ENCODE data around the gene PLGLB2. TPM values are rescaled to one million over a fixed set of nuclear protein-coding genes. Genes with fewer than 3 reads are reported as not detected.
"Not testable (repeated sequence)": the region's sequence is repeated elsewhere in the genome, so short reads cannot be mapped to it uniquely, and the experiment has no call there.

PLGLB2 gene
- total RNA-seq (ENCODE audit: insufficient read depth, low replicate concordance) = 3.4 TPM

- not testable (repeated sequence) for DNase-seq (ENCODE audit: low spot score)
These were observed at the start of gene PLGLB2 for GRCh38 chr2:87747791-87748190. PLGLB2 (plus strand) TSS chr2:87748087; CDS start chr2:87748154, 67 bp downstream.

DNA sequence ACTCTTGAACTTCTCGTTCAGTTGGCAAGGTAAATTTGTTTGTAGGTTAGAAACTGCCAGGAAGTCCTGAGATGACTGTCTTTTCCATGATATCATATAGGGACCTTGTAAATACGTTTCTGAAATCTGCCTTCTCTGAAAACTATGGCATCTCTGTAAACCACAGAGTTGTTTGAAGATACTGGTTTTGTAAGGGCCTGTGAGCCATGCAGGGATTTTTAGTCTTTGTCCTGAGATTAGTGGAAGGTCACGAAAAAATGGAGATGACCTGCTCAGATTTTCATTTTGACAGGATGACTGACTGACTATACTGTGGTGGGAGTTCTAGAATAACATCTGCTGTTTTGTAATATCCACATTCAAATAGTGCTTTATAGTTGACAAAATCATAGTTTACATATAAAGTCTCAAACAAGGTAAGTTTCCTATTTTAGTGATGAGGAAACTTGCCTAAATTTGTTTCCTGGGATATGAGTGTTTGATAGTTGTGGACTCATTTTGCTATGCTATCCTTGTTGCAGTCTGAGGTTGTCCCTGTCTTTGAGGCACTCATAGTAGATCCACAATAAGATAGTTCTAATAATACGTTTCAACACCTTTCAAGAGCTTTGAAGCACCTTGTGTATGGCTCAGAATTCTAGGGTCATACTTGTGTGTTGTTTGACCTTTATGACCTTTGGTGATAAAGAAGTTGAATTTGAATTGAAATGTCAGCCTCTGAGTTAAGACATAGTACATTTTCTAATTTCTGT, 43.1 kb upstream of the PLGLB2 start:
- DNase-seq (ENCODE audit: low spot score) = not testable (repeated sequence)

GRCh38 chr2:87708368-87708767, 39.5 kb upstream of the PLGLB2 start:
- DNase-seq (ENCODE audit: low spot score) = not testable (repeated sequence)

- not testable (repeated sequence) for DNase-seq (ENCODE audit: low spot score)
These were observed 19.8 kb upstream of the PLGLB2 start for GRCh38 chr2:87727940-87728599.

DNA sequence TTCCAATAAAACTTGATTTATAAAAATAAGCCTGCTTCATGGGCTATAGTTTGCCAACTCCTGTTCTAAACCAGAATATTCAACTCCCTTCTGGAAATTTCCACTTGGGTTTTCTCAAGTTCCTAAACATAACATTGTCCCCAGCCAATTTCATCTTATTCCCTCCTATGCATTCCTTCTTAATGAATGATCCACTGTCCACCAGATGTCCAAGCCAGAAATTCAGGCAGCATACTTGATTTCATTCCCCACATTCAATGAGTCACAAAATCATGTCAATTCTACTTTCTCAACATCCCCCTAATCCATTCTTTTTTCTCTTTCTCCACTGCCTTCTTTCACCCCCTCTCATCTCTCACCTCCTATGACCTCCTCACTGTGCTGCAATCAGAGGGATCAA, 7.0 kb upstream of the PLGLB2 start:
- DNase-seq (ENCODE audit: low spot score) = not testable (repeated sequence)

GRCh38 chr2:87742393-87743108, 5.3 kb upstream of the PLGLB2 start:
- DNase-seq (ENCODE audit: low spot score) = not testable (repeated sequence)

GRCh38 chr2:87743638-87744037, 4.2 kb upstream of the PLGLB2 start:
- not testable (repeated sequence) for DNase-seq (ENCODE audit: low spot score)

GRCh38 chr2:87745353-87745951, 2.4 kb upstream of the PLGLB2 start:
- DNase-seq (ENCODE audit: low spot score) = not testable (repeated sequence)

GRCh38 chr2:87748524-87748923, 637 bp downstream of the PLGLB2 start:
- not testable (repeated sequence) for DNase-seq (ENCODE audit: low spot score)

GRCh38 chr2:87750560-87750959, 2.7 kb downstream of the PLGLB2 start:
- not testable (repeated sequence) for DNase-seq (ENCODE audit: low spot score)

DNA sequence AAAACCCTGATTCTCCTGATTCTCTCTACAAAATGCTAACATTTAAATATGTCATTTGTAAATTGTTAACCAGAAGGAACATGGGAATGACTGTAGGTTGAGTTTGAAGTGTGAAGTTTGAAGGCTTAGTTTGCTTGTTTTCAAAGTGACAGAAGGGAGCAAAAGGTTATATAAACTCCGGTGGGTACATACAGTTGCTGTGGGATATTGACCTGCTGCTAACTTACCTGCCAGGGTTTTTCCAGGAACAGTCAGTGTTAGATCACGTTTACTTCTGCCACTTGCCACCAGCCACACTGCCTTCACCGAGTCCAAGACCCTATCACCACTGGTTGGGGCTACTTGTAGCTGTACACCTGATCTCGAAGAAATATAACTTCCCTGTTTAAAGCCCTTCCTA, 6.9 kb downstream of the PLGLB2 start:
- not testable (repeated sequence) for DNase-seq (ENCODE audit: low spot score)

Other genes starting within 250 kb of the PLGLB2 start
- 76.8 TPM for gene RGPD2, start 77.7 kb downstream of the PLGLB2 start, total RNA-seq (ENCODE audit: insufficient read depth, low replicate concordance)

All from umbilical cord (tissue), 2 donors.